IPS DF 4.7 (cell line): Measurements from ENCODE around the gene SHROOM2.
"Not testable (repeated sequence)": the region's sequence is repeated elsewhere in the genome, so short reads cannot be mapped to it uniquely, and the experiment has no call there.

Experiments
- DNase-seq: peaks from one replicate; pipeline ENCODE4 v3.0.0-alpha.2; 2013; ENCODE audit warnings: low spot score; ENCODE audit errors: extremely low read depth

Gene SHROOM2

DNA sequence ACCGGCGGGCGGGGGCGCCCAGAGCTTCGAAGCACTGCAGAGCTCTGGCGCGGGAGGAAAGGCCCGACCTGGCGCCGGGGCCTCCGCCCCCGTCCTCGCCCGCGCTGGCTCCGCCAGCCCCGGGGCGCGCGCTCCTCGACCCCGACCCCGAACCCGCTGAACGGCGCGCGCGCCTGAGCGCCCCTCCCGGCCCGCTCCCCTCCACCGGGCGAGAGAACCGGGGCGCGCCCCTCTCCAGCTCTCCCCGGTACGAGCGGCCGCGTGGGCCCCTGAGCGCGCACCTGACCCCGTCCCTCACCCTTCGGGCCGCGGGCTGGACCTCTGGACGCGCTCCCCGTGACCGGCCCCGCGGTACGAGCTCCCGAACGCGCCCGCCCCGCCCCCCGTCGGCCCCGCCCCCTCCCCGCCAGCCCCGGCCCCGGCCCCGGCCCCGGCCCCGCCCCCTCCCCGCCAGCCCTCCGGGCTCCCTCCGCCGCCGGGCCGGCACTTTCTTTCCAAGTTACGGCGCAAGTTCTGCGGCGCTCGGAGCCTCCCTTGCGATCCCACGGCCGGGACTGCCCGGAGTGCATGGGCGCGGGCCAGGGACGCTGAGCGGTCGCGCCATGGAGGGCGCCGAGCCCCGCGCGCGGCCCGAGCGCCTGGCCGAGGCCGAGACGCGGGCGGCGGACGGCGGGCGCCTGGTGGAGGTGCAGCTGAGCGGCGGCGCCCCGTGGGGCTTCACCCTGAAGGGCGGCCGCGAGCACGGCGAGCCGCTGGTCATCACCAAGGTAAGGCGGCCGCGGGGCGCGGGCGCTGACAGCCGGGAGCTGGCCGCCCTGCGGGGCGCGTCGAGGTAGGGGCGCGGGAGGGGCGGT is at the start of gene SHROOM2:
TSS of gene SHROOM2 (plus strand) at position 486 of the 854 bp plus-strand sequence. CDS start at position 603, 117 bp downstream.
- DNase-seq, result no peak

GRCh38 chrX:9737363-9737762 is 48.9 kb upstream of the SHROOM2 start:
- DNase-seq, result no peak

DNA sequence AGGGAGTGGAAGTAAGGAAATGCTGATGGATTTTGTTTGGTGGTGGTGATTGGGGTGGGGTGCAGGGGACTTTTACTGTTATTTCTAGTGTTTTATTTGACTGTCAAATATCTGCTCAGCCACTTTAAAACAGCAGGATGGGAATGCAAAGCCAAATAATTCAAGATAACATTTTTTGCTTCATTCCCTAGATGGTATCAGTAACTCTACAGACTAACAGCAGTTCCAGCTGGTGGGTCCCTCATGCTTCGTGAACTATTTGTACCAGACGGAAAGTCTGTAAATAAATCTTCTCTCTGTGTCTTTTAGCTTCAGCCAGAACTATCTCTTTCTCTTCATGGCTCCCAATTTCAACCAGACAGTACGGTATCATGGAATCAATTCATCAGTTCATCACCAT is 48.1 kb upstream of the SHROOM2 start:
- no peak for DNase-seq

GRCh38 chrX:9739130-9739529 is 47.1 kb upstream of the SHROOM2 start:
- no peak for DNase-seq

GRCh38 chrX:9745417-9746115 is 40.7 kb upstream of the SHROOM2 start:
- DNase-seq, result no peak

DNA sequence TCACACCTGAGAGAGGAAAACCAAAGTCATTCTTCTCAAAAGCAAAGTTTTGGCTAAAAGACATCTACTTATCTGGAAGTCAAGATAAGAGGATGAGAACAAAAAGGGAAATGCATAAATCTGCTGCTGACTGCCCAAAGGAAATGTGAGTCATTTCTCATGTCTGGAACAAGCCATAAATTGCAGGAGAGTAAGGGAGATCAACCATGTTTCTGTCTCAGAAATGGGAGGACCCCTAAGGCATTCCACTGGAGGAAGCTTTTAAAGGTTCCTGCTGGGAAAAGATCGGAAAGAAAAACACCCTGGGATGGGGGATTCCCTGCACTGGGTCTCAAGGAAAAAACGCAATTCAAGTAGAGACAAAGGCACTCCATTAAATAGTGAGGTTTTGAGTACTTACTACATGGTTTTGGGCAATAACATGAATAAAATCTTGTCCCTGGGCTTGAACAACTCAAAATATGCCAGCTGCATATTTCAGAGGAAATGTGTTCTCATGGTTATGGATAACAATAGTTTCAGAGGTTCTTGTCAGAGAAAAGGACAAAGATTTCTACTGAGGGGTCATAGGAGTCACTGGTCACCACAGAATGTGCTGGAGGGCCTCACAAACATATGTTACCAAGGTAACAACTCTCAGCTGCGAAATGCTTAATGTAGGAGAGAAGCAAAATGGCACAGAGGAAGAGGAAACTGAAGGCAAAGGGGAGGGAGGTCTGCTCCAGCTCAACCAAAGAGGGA is 39.9 kb upstream of the SHROOM2 start:
- no peak for DNase-seq

DNA sequence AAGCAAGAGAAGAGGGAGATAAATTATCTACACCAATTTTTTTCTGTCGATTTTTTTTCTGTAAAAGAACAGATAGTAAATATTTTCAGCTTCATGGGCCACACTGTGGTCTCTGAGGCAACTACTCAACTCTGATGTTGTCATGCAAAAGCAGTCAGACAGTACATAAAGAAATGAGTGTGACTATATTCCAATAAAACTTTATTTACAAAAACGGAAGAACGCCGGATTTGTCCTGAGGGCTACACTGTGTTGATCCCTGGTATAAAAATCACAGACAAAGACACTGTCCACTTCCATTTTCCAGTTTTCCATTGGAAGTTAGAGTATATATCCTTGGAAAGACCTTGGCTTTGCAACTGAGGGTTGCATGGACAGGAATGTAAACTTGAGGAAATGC is 38.6 kb upstream of the SHROOM2 start:
- no peak for DNase-seq

GRCh38 chrX:9749146-9749692 is 37.0 kb upstream of the SHROOM2 start:
- no peak for DNase-seq

GRCh38 chrX:9757366-9757765 is 28.9 kb upstream of the SHROOM2 start:
- DNase-seq, result no peak

- no peak for DNase-seq
Measured at GRCh38 chrX:9758021-9758638, 28.1 kb upstream of the SHROOM2 start.

DNA sequence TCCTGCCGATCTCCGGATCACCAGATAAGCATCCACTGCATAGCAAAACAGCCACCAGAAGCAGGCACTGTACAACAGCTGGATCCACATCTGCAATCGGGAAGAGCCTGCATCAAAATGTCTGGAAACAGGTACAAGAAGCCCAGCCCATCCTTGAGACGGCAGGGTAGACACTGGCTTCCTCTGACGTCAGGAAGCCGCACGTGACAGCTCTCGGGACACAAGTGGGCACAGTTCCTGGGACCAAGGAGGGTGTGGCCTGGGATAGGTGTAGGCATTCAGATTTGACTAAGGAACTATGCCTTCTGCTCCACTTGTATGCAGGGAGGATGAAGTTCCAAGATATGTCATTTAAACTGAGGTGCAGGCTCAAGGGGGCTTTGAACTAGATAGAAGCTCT is 26.9 kb upstream of the SHROOM2 start:
- DNase-seq, result no peak

DNA sequence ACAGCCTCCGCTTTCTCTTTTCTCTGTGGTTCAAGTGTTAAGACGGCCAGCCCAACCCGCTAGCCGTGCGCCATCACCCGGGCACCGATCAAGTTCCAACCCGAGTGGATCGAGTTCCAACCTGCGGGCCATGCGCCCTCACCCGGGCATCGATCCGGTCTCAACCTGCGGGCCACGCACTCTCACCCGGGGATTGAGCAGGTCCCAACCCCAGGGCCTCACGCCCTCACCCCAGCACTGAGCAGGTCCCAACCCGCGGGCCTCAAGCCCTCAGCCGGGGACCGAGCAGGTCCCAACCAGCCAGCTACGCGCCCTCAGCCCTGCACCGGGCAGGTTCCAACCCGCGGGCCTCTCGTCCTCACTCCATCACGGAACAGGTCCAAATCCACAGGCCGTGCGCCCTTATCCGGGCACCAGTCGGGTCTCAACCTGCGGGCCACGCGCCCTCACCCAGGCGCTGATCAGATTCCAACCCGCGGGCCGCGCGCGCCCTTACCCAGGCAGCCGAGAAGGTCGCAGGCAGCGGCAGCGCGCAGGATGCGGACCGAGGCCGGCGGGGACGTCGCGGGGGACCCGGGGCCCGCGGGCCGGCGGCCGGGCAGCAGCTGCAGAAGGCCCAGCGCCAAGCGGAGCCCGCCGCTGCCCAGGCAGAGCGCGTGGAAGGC is 21.0 kb upstream of the SHROOM2 start:
- no peak for DNase-seq

- no peak for DNase-seq
Measured at GRCh38 chrX:9765737-9766097, 20.5 kb upstream of the SHROOM2 start, which contains the start of gene GPR143. Gene GPR143, minus strand, starts transcription at chrX:9765847. Its CDS starts 30 bp downstream, at chrX:9765817.

DNA sequence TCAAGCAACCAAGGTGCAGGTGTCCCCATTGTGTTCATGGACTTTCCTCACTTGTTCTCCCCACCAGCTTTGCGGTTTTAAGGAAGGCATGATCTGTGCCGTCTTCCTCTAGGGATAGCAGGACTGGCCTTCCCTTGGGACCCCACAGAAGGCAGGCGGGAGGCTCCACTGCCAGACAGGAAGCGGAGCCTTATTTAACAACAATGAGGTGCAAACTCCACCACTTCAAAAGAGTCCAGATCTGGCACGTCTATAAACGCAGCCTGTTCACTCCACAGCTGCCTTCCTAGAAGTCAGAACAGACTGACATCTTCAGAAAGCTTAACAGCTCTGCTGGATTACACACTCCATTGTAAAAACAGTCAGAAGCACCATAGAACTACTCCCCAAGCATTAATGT is 18.9 kb upstream of the SHROOM2 start:
- DNase-seq, result no peak

DNA sequence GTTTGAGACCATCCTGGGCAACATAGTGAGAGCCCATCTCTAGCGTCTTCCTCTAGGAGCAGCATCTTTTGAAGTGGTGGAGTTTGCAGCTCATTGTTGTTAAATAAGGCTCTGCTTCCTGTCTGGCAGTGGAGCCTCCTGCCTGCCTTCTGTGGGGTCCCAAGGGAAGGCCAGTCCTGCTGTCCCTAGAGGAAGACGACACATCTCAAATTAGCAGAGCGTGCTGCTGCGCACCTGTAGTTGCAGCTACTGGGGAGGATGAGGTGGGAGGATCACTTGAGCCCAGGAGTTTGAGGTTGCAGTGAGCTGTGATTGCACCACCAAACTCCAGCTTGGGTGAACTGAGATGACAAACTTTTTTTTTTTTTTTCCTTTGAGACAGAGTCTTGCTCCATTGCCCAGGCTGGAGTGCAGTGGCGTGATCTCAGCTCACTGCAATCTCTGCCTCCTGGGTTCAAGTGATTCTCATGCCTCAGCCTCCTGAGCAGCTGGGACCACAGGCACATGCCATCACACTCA is 17.8 kb upstream of the SHROOM2 start:
- not testable (repeated sequence) for DNase-seq

GRCh38 chrX:9770319-9770718 is 15.9 kb upstream of the SHROOM2 start:
- no peak for DNase-seq

- DNase-seq, result no peak
Measured at GRCh38 chrX:9772943-9773342, 13.3 kb upstream of the SHROOM2 start.

DNA sequence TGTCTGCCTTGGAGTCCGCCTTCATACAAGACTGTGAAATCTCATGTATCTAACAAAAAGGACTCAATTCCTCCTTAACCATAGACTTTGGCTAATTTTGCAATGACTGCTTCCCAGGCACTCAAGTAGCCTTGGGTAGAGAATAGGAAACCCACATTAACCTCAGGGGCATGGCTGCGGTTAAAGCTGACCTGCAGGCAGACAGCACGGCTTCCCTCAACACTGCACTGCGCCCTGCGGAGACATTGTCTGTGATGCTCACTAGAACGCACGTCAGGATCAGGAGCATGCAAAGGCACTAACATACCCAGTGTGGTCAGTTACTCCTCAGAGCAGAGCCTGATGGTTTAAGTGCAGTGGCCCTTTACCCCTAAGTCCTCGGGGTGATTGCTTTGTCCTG is 10.3 kb upstream of the SHROOM2 start:
- no peak for DNase-seq

DNA sequence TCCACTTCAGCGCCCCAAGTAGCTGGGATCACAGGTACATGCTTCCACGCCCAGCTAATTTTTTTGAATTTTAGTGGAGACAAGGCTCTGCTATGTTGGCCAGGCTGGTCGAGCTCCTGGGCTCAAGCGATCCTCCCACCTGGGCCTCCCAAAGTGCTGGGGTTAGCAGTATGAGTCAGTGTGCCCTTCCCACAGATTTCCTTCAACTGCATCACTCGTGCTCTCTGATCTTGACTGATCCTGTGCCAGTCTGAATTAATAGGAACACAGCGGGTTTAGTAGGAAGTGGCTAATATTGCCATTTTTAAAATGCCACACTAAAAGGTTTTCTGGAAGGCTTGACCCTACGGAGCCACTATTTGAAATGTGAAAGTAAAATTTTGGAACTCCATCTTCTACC is 4.3 kb upstream of the SHROOM2 start:
- no peak for DNase-seq

- DNase-seq, result no peak
Measured at GRCh38 chrX:9784332-9784731, 1.9 kb upstream of the SHROOM2 start.
